H1 (cell line): ENCODE data around the gene CDC42BPB. TPM values are rescaled to one million over a fixed set of nuclear protein-coding genes. Genes with fewer than 3 reads are reported as not detected.

ENCODE experiments used
- CTCF ChIA-PET: fragments of 300-600 bp; sonication (Branson Sonifier 250); formaldehyde crosslinking; loops from one replicate; lab custom pipeline; 2021; ENCODE audit not compliant: partially characterized antibody; lab: Charles Lee
- POLR2A ChIA-PET: fragments of 300-600 bp; sonication (Branson Sonifier 250); formaldehyde crosslinking; loops from one replicate; lab custom pipeline; 2021; ENCODE audit warnings: inconsistent platforms; ENCODE audit not compliant: partially characterized antibody; lab: Charles Lee
- DNase-seq, 2 experiments: peaks; one replicate each; pipeline versions ENCODE4 v3.0.0 to v3.0.0-alpha.2; 2010 to 2022; ENCODE audit warnings: low spot score in 2 of 2, low read depth in 1 of 2, mixed read lengths in 1 of 2
- FAIRE-seq: peaks from 2 replicates; lab custom pipeline; 2011; peaks lifted over from hg19 to GRCh38; lab: Jason Lieb, UNC
- H2AFZ ChIP-seq: 2 replicates; pipeline ENCODE4 v1.8.1; 2012; ENCODE audit warnings: low read length, inconsistent platforms
- H2AK5ac ChIP-seq: 2 replicates; pipeline ENCODE4 v1.6.1; 2013; ENCODE audit warnings: low read depth, low read length
- H2BK120ac ChIP-seq: replicated peaks from 2 replicates; pipeline ENCODE3; 2013; ENCODE audit warnings: low read depth, low read length, inconsistent platforms
- H2BK12ac ChIP-seq: 2 replicates; pipeline ENCODE4 v1.6.1; 2013; ENCODE audit warnings: low read depth, low read length
- H2BK15ac ChIP-seq: 2 replicates; pipeline ENCODE4 v1.6.1; 2013; ENCODE audit warnings: low read length
- H2BK20ac ChIP-seq: 2 replicates; pipeline ENCODE4 v1.6.1; 2013; ENCODE audit warnings: low read length
- H2BK5ac ChIP-seq: 2 replicates; pipeline ENCODE4 v1.6.1; 2013; ENCODE audit warnings: low read depth, low read length
- H3K14ac ChIP-seq: 2 replicates; pipeline ENCODE4 v1.6.1; 2013; ENCODE audit warnings: inconsistent platforms; ENCODE audit not compliant: insufficient read length
- H3K18ac ChIP-seq: 2 replicates; pipeline ENCODE4 v1.6.1; 2013; ENCODE audit warnings: low read length; ENCODE audit errors: extremely low read depth
- H3K23ac ChIP-seq: 2 replicates; pipeline ENCODE4 v1.6.1; 2013; ENCODE audit warnings: inconsistent platforms; ENCODE audit not compliant: insufficient read length
- H3K23me2 ChIP-seq: 2 replicates; pipeline ENCODE4 v1.6.1; 2013; ENCODE audit warnings: low read depth, low read length
- H3K27ac ChIP-seq: 2 replicates; pipeline ENCODE4 v1.6.1; 2011; ENCODE audit warnings: low read depth, low read length, inconsistent platforms
- H3K27me3 ChIP-seq, 4 experiments: replicated peaks in 1 of 4; 1 replicate in 1 of 4; 2 replicates in 3 of 4; pipeline versions ENCODE4 v1.6.1 to v1.8.1; 2011 to 2013; ENCODE audit warnings: low read length in 3 of 4, mild to moderate bottlenecking in 3 of 4, inconsistent platforms in 2 of 4, mixed read lengths in 2 of 4, moderate library complexity in 1 of 4; ENCODE audit not compliant: control insufficient read depth in 3 of 4, insufficient read depth in 3 of 4; ENCODE audit errors: extremely low read depth in 1 of 4
- H3K36me3 ChIP-seq, 4 experiments: 2 replicates each; pipeline versions ENCODE4 v1.6.1 to v1.8.1; 2011 to 2013; ENCODE audit warnings: mild to moderate bottlenecking in 4 of 4, low read length in 3 of 4, moderate library complexity in 2 of 4, control low read depth in 1 of 4, inconsistent platforms in 1 of 4; ENCODE audit not compliant: insufficient read depth in 4 of 4, control insufficient read depth in 2 of 4
- H3K4ac ChIP-seq: replicated peaks from 2 replicates; pipeline ENCODE3; 2013; ENCODE audit warnings: low read length, low read depth, mixed read lengths, inconsistent platforms; ENCODE audit not compliant: insufficient read length
- H3K4me1 ChIP-seq, 4 experiments: replicated peaks in 1 of 4; 1 replicate in 1 of 4; 2 replicates in 3 of 4; pipeline versions ENCODE4 v1.6.1 to v1.8.1; 2011 to 2013; ENCODE audit warnings: low read length in 3 of 4, inconsistent platforms in 2 of 4, mixed read lengths in 1 of 4; ENCODE audit not compliant: insufficient read depth in 4 of 4, control insufficient read depth in 3 of 4
- H3K4me2 ChIP-seq, 2 experiments: 2 replicates each; pipeline versions ENCODE4 v1.6.1 to v1.8.1; 2011 to 2013; ENCODE audit warnings: low read depth in 2 of 2, low read length in 2 of 2, control low read depth in 1 of 2, inconsistent platforms in 1 of 2, mild to moderate bottlenecking in 1 of 2; ENCODE audit not compliant: insufficient read depth in 1 of 2
- H3K4me3 ChIP-seq, 4 experiments: fragments of 200-600, 300-600 bp in 1 of 4; sonication (generic), shearing (Covaris generic), sonication (Bioruptor Twin) in 1 of 4; 2 replicates each; pipeline versions ENCODE4 v1.5.1 to v1.8.1; 2011 to 2016; ENCODE audit warnings: low read length in 4 of 4, low read depth in 3 of 4, control low read depth in 2 of 4, inconsistent platforms in 2 of 4, mild to moderate bottlenecking in 2 of 4, mixed read lengths in 1 of 4, moderate library complexity in 1 of 4; ENCODE audit not compliant: insufficient read depth in 2 of 4; ENCODE audit errors: extremely low read depth in 1 of 4
- H3K56ac ChIP-seq: replicated peaks from 2 replicates; pipeline ENCODE3; 2013; ENCODE audit warnings: low read depth, mild to moderate bottlenecking, mixed read lengths, low read length, inconsistent platforms; ENCODE audit not compliant: insufficient read length
- H3K79me1 ChIP-seq: 2 replicates; pipeline ENCODE4 v1.6.1; 2013; ENCODE audit warnings: low read depth, low read length, control low read depth
- H3K79me2 ChIP-seq, 2 experiments: 2 replicates each; pipeline versions ENCODE4 v1.6.1 to v1.8.1; 2012 to 2013; ENCODE audit warnings: low read length in 2 of 2, mild to moderate bottlenecking in 2 of 2, inconsistent platforms in 1 of 2; ENCODE audit not compliant: insufficient read depth in 2 of 2, control insufficient read depth in 1 of 2
- H3K9ac ChIP-seq, 4 experiments: replicated peaks in 1 of 4; 1 replicate in 1 of 4; 2 replicates in 3 of 4; pipeline versions ENCODE4 v1.6.1 to v1.8.1; 2011 to 2013; ENCODE audit warnings: low read depth in 3 of 4, low read length in 3 of 4, control low read depth in 2 of 4, mild to moderate bottlenecking in 2 of 4, moderate library complexity in 2 of 4, inconsistent platforms in 1 of 4; ENCODE audit errors: extremely low read depth in 1 of 4
- H3K9me3 ChIP-seq, 2 experiments: 2 replicates each; pipeline versions ENCODE4 v1.6.1 to v1.8.1; 2012 to 2013; ENCODE audit warnings: mild to moderate bottlenecking in 2 of 2, moderate library complexity in 2 of 2, control low read depth in 1 of 2, inconsistent platforms in 1 of 2, low read depth in 1 of 2, low read length in 1 of 2, mixed read lengths in 1 of 2; ENCODE audit not compliant: insufficient read depth in 2 of 2
- H4K20me1 ChIP-seq, 2 experiments: replicated peaks in 1 of 2; 2 replicates each; pipeline versions ENCODE3 to v1.8.1; 2011 to 2013; ENCODE audit warnings: inconsistent platforms in 2 of 2, low read length in 2 of 2, mild to moderate bottlenecking in 1 of 2; ENCODE audit not compliant: insufficient read depth in 2 of 2, control insufficient read depth in 1 of 2
- H4K5ac ChIP-seq: 2 replicates; pipeline ENCODE4 v1.6.1; 2013; ENCODE audit warnings: low read length, low read depth, mixed read lengths, inconsistent platforms; ENCODE audit not compliant: insufficient read length
- H4K8ac ChIP-seq: 2 replicates; pipeline ENCODE4 v1.8.0; 2013; ENCODE audit warnings: mild to moderate bottlenecking, moderate library complexity, low read length, inconsistent platforms; ENCODE audit not compliant: insufficient read depth; ENCODE audit errors: extremely low read depth
- H4K91ac ChIP-seq: replicated peaks from 2 replicates; pipeline ENCODE3; 2013; ENCODE audit warnings: low read length, mixed read lengths, inconsistent platforms; ENCODE audit not compliant: insufficient read length
- HDAC2 ChIP-seq, 2 experiments: fragments of 300-600 bp in 1 of 2; sonication (generic) in 1 of 2; IDR thresholded peaks; 2 replicates each; pipeline ENCODE4 v1.6.1; 2011 to 2012; ENCODE audit warnings: low read depth in 2 of 2, low read length in 2 of 2, mild to moderate bottlenecking in 2 of 2, moderate library complexity in 2 of 2, borderline replicate concordance in 1 of 2, inconsistent platforms in 1 of 2
- SIX5 ChIP-seq: IDR thresholded peaks from 2 replicates; pipeline ENCODE4 v1.6.1; 2011; ENCODE audit warnings: mild to moderate bottlenecking, low read depth, low read length
- SRF ChIP-seq: IDR thresholded peaks from 2 replicates; pipeline ENCODE4 v1.6.1; 2011; ENCODE audit warnings: mild to moderate bottlenecking, low read depth, low read length, moderate library complexity
- WGBS, 2 experiments: shearing (Covaris generic) in 1 of 2; methylation state at CpG; one replicate each; pipeline versions ENCODE4 v1.1.6 to v1.1.7; 2013 to 2015; ENCODE audit warnings: low lambda C conversion rate in 2 of 2, mixed read lengths in 2 of 2, inconsistent platforms in 1 of 2, low coverage in 1 of 2, missing lambda C conversion rate in 1 of 2; ENCODE audit not compliant: insufficient replicate concordance in 2 of 2, insufficient coverage in 1 of 2, insufficient read length in 1 of 2; ENCODE audit errors: extremely low coverage in 1 of 2, missing lambda C conversion rate in 1 of 2; 5-methylcytosine and 5-hydroxymethylcytosine counted together
- polyA plus RNA-seq, 7 experiments: library from polyadenylated mRNA; depleted of rRNA in 3 of 7; stranded (reverse) in 5 of 7; unstranded in 2 of 7; fragments of >200 nt in 5 of 7; fragments of 200-250 nt in 2 of 7; gene quantifications; 1 replicate in 5 of 7; 2 replicates in 1 of 7; 4 replicates in 1 of 7; pipeline versions ENCODE4 v1.2.1 to v1.2.3, GENCODE V29; 2011 to 2013; ENCODE audit warnings: missing spikeins in 2 of 7, mixed read lengths in 2 of 7
- total RNA-seq: library from RNA; stranded (reverse); fragmentation: NEBNext Ultra II Directional; extraction: Animal tissue kit (Norgen Biotek cat#: 25700); gene quantifications from 2 replicates; pipeline ENCODE4 v1.2.1, GENCODE V29; 2021

Gene CDC42BPB
- total and polyA plus RNA-seq, 2 of the 8 experiments (the other 6 are each of a cell fraction or from before 2014, with no cell fraction given) = 51.2 to 88.2 TPM

- ChIA-PET POLR2A (no interaction called here), CTCF (interaction anchor here (1.0 to 2.2 kb wide), 5 partner anchors 9 to 203 kb away, joined by 3 to 9 read pairs (median 5); no protein-coding TSS in a partner anchor)
- peak overlapping the region; percentile 11 for H4K8ac ChIP-seq
- no peaks in the 10 kb centered on the region; the same call in 1 of the 2 replicates for H3K79me1 ChIP-seq
- no peak overlapping the region for H2BK20ac ChIP-seq
- DNase-seq = no peak
- H2BK5ac ChIP-seq = no peak overlapping the region
- no peak overlapping the region for H3K4ac ChIP-seq
- H3K23me2 ChIP-seq = peaks cover 5% of the 10 kb centered on the region; the same call in 1 of the 2 replicates
- peaks cover 0 to 6% (median 2%) of the 10 kb centered on the region in 4 experiments; a peak in 2 of 7 replicates for H3K4me1 ChIP-seq
- no peaks in the 10 kb centered on the region for H3K36me3 ChIP-seq
- 0 out of 2 replicates have a peak overlapping the region, but pooled peaks have one; percentile 60 for H2BK12ac ChIP-seq
- H3K18ac ChIP-seq = no peak overlapping the region
- no peak overlapping the region for H3K4me2 ChIP-seq
- no peak overlapping the region for H4K5ac ChIP-seq
- H4K20me1 ChIP-seq = no peaks in the 10 kb centered on the region
- H3K14ac ChIP-seq = no peak overlapping the region
- no peak overlapping the region for H3K9ac ChIP-seq
- H3K9me3 ChIP-seq = no peaks in the 10 kb centered on the region
- H2AK5ac ChIP-seq = no peak overlapping the region
- peak overlapping the region; percentile 66 for H4K91ac ChIP-seq
- no peak for FAIRE-seq
- H3K23ac ChIP-seq = no peak overlapping the region
- no peak overlapping the region for H2BK120ac ChIP-seq
- no peak overlapping the region for H3K27ac ChIP-seq
- WGBS, 2 experiments = 81% methylated on average over 7 of the region's 8 CpGs; no CpG with 5 or more reads in 1 of the 2 experiments
- H2BK15ac ChIP-seq = no peak overlapping the region
- H3K27me3 ChIP-seq = peaks cover 0 to 9% (median 2%) of the 10 kb centered on the region in 4 experiments; a peak in 1 of 7 replicates
- H3K56ac ChIP-seq = no peak overlapping the region
- H3K4me3 ChIP-seq = no peak overlapping the region
- no peaks in the 10 kb centered on the region for H3K79me2 ChIP-seq
- peak overlapping the region; percentile 76 for H2AFZ ChIP-seq
- TF ChIP-seq SIX5 (no peak), SRF (no peak), HDAC2 (IDR thresholded peaks at IDR 0.05; ENCODE audit: borderline replicate concordance in 1 of 2, low read depth in 2 of 2, low read length in 2 of 2) (no peak)
Observed at GRCh38 chr14:103070263-103070885, 13.0 kb upstream of the CDC42BPB start.
